ENCODE measurements around the gene DCLK1. TPM values are rescaled to one million over a fixed set of nuclear protein-coding genes. Genes with fewer than 3 reads are reported as not detected.
A peak's percentile ranks its signal among the peaks of the same experiment; 100 is the strongest.

DCLK1 gene
- total RNA-seq, 1 donor from 2014 or later, result 36.1 TPM

DNA sequence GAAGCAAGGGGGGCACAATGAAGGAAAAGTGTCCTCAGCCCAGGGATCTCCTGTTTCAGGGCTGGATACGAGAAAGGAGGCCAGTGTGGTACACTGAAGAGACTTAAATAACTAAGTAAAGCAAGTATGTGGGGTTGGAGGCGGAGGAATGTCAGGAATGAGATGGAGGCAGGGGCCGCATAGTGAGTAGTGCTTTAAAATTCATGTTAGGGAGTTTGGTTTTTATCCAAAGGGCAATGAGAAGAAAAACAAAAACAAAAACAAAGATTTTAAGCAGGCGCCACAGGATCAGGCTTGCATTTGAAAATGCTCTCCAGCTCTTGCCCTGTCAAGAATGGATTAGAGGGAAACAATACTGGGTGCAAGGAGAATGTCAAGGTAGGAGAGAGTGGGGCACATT lies 273.4 kb downstream of the DCLK1 start:
- H3K4me1 ChIP-seq, result peaks cover 37% of the 10 kb centered on the region
- H3K27ac ChIP-seq, result peak overlapping the region; percentile 52
- DNase-seq (ENCODE audit: extremely low spot score in 2 of 2), result no peak
- intact Hi-C loops (cut with DNase I), result loop anchor here (10.0 kb wide), 1 partner anchor 77 kb away; no protein-coding TSS in a partner anchor
- no peak overlapping the region for H3K4me3 ChIP-seq
- H3K36me3 ChIP-seq, result no peaks in the 10 kb centered on the region
- no peaks in the 10 kb centered on the region for H3K9me3 ChIP-seq
- TF ChIP-seq, protein P1, sequence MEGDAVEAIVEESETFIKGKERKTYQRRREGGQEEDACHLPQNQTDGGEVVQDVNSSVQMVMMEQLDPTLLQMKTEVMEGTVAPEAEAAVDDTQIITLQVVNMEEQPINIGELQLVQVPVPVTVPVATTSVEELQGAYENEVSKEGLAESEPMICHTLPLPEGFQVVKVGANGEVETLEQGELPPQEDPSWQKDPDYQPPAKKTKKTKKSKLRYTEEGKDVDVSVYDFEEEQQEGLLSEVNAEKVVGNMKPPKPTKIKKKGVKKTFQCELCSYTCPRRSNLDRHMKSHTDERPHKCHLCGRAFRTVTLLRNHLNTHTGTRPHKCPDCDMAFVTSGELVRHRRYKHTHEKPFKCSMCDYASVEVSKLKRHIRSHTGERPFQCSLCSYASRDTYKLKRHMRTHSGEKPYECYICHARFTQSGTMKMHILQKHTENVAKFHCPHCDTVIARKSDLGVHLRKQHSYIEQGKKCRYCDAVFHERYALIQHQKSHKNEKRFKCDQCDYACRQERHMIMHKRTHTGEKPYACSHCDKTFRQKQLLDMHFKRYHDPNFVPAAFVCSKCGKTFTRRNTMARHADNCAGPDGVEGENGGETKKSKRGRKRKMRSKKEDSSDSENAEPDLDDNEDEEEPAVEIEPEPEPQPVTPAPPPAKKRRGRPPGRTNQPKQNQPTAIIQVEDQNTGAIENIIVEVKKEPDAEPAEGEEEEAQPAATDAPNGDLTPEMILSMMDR (IDR thresholded peaks at IDR 0.05), result no peak
- no peaks in the 10 kb centered on the region for H3K27me3 ChIP-seq

DNA sequence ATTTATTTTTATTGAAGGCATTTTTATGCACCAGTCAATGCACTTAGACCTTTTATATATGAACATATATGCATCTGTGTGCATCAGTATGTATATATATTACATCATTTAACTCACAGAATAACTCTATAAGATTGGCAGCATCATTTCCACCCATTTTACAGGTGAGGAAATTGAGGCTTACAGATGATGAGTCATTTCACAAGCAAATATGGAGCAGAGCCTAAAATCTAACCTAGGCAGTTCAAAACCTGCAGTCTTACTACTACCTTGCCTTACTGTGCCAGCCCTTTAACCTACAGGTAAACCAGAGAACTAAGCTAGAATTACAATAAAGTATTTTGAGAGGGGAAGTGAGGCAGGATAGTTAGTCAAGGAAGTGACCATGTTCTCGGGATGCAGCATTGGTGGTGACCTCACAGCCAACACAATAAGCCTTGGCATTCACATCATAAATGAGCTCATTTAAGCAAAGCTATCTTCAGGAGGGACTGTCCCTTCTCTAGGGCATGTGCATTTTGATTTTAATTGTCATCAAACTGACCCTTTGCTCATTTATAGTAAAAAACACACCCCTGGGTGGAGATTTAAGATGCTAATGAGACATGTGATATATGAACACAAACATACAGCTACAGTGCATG lies 274.3 kb downstream of the DCLK1 start:
- peak overlapping the region; percentile 52 for H3K27ac ChIP-seq
- no peaks in the 10 kb centered on the region for H3K27me3 ChIP-seq
- H3K9me3 ChIP-seq, result no peaks in the 10 kb centered on the region
- intact Hi-C loops (cut with DNase I), result loop anchor here (10.0 kb wide), 1 partner anchor 78 kb away; no protein-coding TSS in a partner anchor
- peaks cover 37% of the 10 kb centered on the region for H3K4me1 ChIP-seq
- H3K36me3 ChIP-seq, result no peaks in the 10 kb centered on the region
- no peak overlapping the region for H3K4me3 ChIP-seq
- TF ChIP-seq POLR2AphosphoS5 (IDR thresholded peaks at IDR 0.05; ENCODE audit: insufficient read depth in 1 of 2, low read depth in 1 of 2) (no peak), POLR2A (IDR thresholded peaks at IDR 0.05) (no peak)
- TF ChIP-seq, protein P1 (IDR thresholded peaks at IDR 0.05), result no peak
- no peak for DNase-seq (ENCODE audit: extremely low spot score in 2 of 2)

DNA sequence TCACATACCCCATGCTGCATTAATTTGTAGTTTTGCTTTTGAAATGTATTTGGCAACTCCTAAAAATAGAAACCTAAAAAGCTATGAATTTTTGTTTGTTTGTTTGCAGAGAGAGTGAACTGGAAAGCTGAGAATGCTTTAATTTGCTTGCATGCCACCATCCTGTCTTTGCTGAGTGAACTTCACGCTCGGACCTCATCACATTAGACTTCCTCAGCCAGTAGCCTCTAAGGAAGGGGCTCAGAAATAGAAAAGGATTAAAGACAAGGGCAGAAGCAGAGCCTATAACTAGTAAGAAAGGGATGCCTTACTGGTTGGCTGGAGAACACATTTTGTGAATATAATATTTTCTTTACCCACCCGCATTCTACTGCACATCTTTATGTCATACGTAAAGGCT lies 275.1 kb downstream of the DCLK1 start:
- no peak overlapping the region for H3K27ac ChIP-seq

DNA sequence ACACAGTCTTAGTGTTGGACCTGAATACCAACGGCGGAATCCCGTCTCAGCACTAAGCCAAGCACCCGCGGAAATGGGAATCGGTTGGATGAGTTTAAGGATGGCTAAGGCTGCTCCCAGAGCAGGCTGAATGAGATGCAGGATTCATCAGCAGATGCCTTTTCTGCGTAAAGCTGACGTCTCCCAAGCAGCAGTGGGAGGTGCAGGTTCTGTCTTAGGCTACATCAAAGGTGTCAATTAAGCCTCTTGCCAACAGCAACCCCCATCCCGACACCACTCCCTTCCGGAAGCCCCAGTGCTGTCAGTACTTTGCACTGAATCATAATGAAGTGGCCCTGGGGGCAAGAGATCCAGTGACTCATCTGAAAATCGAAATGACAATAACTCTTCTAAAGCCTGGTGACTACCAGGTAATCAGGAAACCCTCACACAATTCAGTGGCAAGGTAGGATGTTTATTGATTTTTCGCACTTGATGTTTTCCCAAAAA lies 275.6 kb downstream of the DCLK1 start:
- no peak overlapping the region for H3K4me3 ChIP-seq
- intact Hi-C loops (cut with DNase I), result loop anchor here (10.0 kb wide), 1 partner anchor 79 kb away; no protein-coding TSS in a partner anchor
- TF ChIP-seq, protein P1 (IDR thresholded peaks at IDR 0.05), result no peak
- TF ChIP-seq POLR2A (IDR thresholded peaks at IDR 0.05), result no peak
- no peak for TF ChIP-seq POLR2AphosphoS5 (IDR thresholded peaks at IDR 0.05; ENCODE audit: insufficient read depth in 1 of 2, low read depth in 1 of 2)
- H3K4me1 ChIP-seq, result peaks cover 37% of the 10 kb centered on the region
- no peaks in the 10 kb centered on the region for H3K27me3 ChIP-seq
- no peaks in the 10 kb centered on the region for H3K36me3 ChIP-seq
- H3K9me3 ChIP-seq, result no peaks in the 10 kb centered on the region
- DNase-seq (ENCODE audit: extremely low spot score in 2 of 2), result no peak
- no peak overlapping the region for H3K27ac ChIP-seq

More for the DNA sequence above, 275.1 kb downstream of the DCLK1 start:
- DNase-seq (ENCODE audit: extremely low spot score in 2 of 2), result no peak
- Histone ChIP-seq H3K4me3 (no peak overlapping the region), H3K4me1 (peaks cover 37% of the 10 kb centered on the region), H3K9me3 (no peaks in the 10 kb centered on the region), H3K27me3 (no peaks in the 10 kb centered on the region), H3K36me3 (no peaks in the 10 kb centered on the region)
- no peak for TF ChIP-seq POLR2A (IDR thresholded peaks at IDR 0.05)
- no peak for TF ChIP-seq POLR2AphosphoS5 (IDR thresholded peaks at IDR 0.05; ENCODE audit: insufficient read depth in 1 of 2, low read depth in 1 of 2)
- TF ChIP-seq, protein P1 (IDR thresholded peaks at IDR 0.05), result no peak
- intact Hi-C loops (cut with DNase I), result loop anchor here (10.0 kb wide), 1 partner anchor 79 kb away; no protein-coding TSS in a partner anchor

DNA sequence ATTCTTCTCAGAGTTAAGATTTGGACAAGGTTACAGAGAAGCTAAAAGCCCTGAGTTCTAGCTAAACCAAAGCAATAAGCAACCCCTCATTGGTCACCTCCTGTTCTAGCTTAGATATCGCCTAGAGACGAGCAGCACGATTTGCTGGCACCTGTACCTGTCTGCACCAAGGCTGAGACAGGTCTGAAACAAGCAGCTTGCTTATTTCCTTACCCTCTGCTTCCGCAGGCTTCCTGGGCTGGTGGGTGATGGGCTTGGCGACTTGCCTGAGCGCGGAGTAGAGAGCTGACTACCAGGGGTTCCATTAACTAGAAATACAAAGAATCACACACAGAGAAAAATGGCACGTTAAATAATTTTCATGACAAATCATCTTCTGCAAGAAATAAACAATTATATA lies 276.9 kb downstream of the DCLK1 start:
- intact Hi-C loops (cut with DNase I), result loop anchor here (10.0 kb wide), 1 partner anchor 81 kb away; no protein-coding TSS in a partner anchor
- peaks cover 30% of the 10 kb centered on the region for H3K4me1 ChIP-seq
- H3K4me3 ChIP-seq, result no peak overlapping the region

More for the DNA sequence above, 276.9 kb downstream of the DCLK1 start:
- no peak for TF ChIP-seq POLR2A (IDR thresholded peaks at IDR 0.05)
- TF ChIP-seq, protein P1 (IDR thresholded peaks at IDR 0.05), result no peak
- TF ChIP-seq POLR2AphosphoS5 (IDR thresholded peaks at IDR 0.05; ENCODE audit: insufficient read depth in 1 of 2, low read depth in 1 of 2), result no peak
- DNase-seq (ENCODE audit: extremely low spot score in 2 of 2), result no peak
- H3K27ac ChIP-seq, result no peak overlapping the region
- no peaks in the 10 kb centered on the region for H3K27me3 ChIP-seq
- no peaks in the 10 kb centered on the region for H3K9me3 ChIP-seq
- no peaks in the 10 kb centered on the region for H3K36me3 ChIP-seq

Measured in vagina (tissue), 2 donors.